GM15510 (cell line): ENCODE data around the gene MAG.

Source experiments
- POLR2A ChIP-seq: IDR thresholded peaks from 3 replicates; pipeline ENCODE4 v1.6.1; 2011; ENCODE audit warnings: borderline replicate concordance; ENCODE audit not compliant: insufficient read length; ENCODE audit errors: extremely low read depth

MAG gene

GRCh38 chr19:35330475-35330874, 38.5 kb downstream of the MAG start:
- no peak for TF ChIP-seq POLR2A

DNA sequence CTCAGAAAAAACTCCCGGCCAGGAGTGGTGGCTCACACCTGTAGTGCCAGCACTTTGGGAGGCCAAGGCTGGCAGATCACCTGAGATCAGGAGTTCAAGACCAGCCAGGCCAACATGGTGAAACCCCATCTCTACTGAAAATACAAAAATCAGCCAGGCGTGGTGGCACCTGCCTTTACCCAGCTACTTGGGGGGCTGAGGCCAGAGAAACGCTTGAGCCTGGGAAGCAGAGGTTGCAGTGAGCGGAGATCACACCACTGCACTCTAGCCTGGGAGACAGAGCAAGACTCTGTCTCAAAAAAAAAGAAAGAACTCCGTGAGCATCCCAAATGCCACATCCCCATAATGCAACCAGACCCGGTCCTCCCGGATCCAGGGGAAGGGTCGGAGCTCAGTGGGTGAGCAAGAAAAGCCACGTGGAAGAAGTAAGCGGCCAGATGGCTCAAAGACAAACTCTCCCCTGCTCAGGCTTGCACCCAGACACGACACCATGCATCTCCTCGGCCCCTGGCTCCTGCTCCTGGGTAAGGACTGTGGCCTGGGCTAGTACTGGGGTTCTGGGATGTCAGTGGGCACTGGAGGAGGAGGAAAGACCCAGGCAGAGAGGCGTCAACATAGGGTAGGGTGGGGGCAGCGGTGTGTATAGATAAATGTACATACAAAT, 39.7 kb downstream of the MAG start:
- TF ChIP-seq POLR2A, result peak; percentile 9

DNA sequence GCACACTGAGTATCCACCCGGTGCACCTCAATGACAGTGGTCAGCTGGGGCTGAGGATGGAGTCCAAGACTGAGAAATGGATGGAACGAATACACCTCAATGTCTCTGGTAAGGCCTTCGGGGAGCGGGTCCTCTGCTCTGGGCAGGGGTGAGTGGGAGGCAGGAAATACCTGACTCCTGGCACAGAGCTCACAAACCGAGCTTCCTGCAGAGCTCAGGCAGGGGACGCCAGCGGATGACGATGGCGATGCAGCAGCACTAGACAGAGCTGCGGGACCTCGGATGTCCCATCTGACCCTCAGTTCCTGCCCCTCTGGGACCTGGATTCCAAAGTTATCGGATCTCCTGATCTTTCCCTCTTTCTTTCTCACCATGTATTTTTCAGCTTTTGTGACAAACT, 40.9 kb downstream of the MAG start:
- peak; percentile 55 for TF ChIP-seq POLR2A

- no peak for TF ChIP-seq POLR2A
Measured at GRCh38 chr19:35334144-35334753, 42.3 kb downstream of the MAG start.

DNA sequence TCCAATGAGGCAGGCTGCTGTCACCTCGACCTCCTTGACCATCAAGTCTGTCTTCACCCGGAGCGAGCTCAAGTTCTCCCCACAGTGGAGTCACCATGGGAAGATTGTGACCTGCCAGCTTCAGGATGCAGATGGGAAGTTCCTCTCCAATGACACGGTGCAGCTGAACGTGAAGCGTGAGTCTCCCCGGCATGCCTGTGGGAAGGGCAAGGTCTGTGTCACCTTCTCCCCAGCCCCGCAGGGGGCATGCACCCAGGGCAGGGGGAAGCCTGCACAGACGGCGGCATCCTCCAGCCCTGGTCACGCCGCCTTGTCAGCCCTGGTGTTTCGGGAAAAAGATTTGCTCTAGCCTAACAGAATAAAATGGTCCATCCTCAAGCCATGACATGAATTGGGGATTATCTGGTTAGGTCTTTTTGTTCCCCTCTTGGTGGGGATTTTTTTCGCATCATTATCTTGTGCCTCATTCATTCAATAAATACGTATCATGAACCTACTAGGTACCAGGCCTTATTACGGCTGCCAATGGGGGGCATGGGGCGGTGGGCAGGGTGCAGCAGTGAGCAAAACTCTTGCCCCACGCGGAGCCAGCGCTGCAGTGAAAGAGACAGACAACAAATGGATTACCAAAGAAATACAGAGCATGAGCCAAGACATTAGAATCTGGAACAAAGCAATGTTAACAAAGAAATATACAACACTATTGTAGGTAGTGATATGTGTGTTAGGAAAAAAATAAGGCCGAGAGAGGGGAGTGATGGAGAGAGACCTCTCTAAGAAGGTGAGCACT, 44.4 kb downstream of the MAG start:
- TF ChIP-seq POLR2A, result no peak

DNA sequence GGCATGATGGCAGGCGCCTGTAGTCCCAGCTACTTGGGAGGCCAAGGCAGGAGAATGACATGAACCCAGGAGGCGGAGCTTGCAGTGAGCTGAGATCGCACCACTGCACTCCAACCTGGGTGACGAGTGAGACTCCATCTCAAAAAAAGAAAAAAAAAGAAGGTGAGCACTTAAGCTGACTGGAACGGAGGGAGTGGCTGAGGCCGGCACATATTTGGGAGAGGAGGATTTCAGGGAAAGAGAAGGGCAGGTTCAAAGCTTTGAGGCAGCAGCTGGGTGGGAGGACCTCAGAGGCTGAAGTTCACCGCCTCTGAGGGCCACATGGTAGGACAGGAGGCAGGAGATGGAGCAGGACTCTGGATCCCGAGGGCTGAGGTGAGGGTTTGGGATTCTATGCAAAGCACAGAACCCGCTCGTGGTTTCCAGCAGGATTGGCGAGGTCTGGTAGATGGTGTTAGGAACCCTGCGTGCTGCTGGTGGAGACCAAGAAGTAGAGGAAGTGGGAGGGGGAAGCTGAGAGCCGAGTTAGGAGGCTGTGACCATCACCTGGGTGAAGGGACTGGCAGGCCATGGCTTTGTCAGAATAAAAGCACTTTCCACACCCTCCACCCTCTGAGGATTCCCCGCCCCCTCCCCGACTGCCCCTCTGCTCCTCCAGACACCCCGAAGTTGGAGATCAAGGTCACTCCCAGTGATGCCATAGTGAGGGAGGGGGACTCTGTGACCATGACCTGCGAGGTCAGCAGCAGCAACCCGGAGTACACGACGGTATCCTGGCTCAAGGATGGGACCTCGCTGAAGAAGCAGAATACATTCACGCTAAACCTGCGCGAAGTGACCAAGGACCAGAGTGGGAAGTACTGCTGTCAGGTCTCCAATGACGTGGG, 45.4 kb downstream of the MAG start:
- no peak for TF ChIP-seq POLR2A

- TF ChIP-seq POLR2A, result peak; percentile 27
Measured at GRCh38 chr19:35337984-35338296, 46.0 kb downstream of the MAG start.

GRCh38 chr19:35340431-35340830, 48.5 kb downstream of the MAG start:
- no peak for TF ChIP-seq POLR2A

- TF ChIP-seq POLR2A, result no peak
Measured at GRCh38 chr19:35341006-35341405, 49.0 kb downstream of the MAG start.

DNA sequence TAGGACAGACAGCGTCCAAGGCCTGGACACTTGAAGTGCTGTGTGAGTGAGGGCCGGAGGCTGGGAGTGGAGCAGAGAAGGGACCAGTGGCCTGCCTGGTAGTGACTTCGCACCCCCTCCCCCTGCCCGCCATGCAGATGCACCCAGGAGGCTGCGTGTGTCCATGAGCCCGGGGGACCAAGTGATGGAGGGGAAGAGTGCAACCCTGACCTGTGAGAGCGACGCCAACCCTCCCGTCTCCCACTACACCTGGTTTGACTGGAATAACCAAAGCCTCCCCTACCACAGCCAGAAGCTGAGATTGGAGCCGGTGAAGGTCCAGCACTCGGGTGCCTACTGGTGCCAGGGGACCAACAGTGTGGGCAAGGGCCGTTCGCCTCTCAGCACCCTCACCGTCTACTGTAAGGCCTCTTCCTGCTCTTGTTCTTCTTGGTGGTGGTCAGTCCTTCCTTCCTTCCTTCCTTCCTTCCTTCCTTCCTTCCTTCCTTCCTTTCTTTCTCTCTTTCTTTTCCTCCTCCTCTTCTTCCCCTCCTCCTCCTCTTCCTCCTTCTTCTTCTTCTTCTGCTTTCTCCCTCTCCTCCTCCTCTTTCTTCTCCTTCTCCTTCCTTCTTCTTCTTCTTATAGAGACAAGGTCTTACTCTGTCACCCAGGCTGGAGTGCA, 49.7 kb downstream of the MAG start:
- TF ChIP-seq POLR2A, result no peak

DNA sequence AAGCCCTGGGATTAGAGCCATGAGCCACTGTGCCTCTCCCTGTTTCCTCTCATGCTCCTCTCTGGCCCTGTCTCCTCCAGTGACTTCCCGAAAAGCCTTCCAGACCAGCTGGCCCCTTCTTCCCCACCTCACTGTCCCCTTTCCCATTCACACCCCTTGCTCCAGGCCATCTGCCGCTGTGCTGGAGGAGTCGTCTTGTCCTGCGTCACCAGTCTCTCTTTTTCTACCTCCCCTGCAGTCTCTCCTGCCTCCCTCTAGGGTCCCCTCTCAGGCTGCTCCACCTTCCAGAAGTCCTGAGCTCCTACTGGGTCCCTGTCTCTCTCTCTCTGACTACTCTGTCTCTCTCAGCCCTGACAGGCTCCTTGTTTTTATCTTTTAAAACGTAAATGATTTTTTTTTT, 50.5 kb downstream of the MAG start:
- no peak for TF ChIP-seq POLR2A

- no peak for TF ChIP-seq POLR2A
Measured at GRCh38 chr19:35344511-35345031, 52.6 kb downstream of the MAG start.

- peak; percentile 19 for TF ChIP-seq POLR2A
Measured at GRCh38 chr19:35345671-35346111, 53.7 kb downstream of the MAG start.
